HG03025 (cell line): Measurements from ENCODE around the gene L3MBTL3.
A peak's percentile ranks its signal among the peaks of the same experiment; 100 is the strongest.

Experiments
- ATAC-seq: cut with Tn5 transposase; IDR thresholded peaks from one replicate; pipeline ENCODE4 v1.9.1; 2021; ENCODE audit warnings: mild to moderate bottlenecking, moderate library complexity; ENCODE audit not compliant: unreplicated experiment, low FRiP score

Gene L3MBTL3

DNA sequence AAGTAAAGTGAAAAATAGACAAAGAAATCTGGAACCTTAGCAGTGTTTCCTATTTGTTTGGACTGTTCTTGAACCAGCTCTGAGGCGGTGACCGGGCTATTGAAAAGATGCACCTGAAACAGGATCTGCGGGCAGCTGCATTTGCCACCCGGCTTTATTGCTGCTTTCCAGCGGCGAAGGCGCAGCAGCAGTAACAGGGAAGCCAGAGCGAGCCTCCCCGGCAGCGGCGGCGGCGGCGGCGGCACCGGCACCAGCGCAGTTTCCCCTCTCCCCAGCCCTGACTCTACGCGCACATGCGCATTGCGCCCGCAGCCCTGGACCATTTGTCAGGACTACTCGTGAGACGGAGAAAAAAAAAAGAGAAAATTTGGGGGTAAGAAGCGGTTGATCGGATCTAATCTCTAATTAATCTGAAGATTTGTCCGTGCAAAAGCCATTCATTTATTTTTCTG lies at the start of gene L3MBTL3:
Gene L3MBTL3, plus strand, starts transcription at position 290 of the 452 bp plus-strand sequence. CDS start 24,119 bp downstream, outside the sequence.
- peak; percentile 76 for ATAC-seq

DNA sequence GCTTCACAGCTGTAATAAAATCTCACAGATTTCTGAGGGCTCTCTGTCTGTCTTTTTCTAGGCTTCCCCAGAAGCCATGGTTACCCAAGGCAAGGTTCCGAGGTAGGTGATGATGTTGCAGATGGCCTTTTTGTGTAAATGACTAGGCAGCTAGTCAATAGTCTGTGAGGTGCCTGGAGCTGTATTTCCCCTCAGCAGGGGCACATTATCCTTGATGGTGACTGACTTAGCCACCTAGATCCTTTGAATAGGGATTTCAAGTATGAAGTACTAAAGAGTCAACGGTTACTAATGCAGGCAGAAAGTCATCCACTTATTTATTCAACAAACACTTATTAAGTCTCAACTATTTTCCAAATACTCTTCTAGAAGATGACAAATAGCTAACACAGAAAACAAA lies 49.3 kb upstream of the L3MBTL3 start:
- no peak for ATAC-seq

DNA sequence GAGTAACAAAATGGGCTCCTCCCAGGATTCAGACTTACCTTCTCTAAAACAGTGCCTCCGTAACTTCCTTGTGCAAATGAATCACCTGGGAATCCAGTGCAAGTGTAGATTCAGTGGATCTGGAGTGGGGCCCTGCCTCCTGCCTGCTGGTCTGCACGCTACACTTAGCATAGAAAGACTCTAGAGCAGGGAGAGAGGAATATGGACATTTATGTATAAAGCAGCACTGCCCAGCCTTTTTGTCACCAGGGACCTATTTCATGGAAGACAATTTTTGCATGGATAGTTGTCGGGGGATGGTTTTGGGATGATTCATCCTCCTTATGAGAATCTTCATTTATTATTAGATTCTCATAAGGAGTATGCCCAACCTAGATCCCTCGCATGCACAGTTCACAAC lies 42.3 kb upstream of the L3MBTL3 start:
- no peak for ATAC-seq

DNA sequence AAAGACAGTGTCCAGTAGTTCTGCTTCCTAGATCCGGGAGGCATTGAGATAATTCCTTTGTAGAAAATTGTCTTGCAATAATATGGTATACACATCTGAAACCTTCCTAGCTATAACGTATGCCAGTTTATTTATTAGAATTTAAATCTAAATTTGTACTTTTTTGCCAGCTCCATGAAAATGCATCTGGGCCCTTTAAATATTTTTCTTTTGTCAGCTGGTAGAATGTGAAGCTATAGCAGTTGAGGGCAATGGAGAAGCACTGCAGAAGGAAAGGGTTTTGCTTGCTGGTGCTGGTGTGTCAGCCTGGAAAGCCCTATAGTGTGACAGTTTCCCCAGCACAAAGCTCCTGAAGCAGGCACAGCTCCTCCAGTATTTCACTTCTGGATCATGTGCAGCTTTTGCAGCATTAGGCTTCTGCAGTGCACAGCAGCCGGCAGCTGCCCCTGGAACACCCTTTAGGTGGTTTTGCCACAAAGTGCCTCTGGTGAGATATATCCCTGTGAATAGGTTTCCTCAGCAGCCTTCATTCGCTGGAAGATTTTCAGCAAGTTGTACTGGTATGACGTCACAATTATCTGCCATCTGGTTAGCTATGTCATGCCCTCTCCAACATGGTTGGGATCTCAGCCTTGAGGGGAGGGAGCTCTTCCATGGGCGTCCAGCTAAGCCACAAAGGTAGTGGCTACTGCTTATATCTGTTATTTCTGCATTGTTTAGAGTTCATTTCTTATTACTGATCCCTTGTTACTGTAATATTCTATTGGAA lies 40.0 kb upstream of the L3MBTL3 start:
- ATAC-seq, result no peak

DNA sequence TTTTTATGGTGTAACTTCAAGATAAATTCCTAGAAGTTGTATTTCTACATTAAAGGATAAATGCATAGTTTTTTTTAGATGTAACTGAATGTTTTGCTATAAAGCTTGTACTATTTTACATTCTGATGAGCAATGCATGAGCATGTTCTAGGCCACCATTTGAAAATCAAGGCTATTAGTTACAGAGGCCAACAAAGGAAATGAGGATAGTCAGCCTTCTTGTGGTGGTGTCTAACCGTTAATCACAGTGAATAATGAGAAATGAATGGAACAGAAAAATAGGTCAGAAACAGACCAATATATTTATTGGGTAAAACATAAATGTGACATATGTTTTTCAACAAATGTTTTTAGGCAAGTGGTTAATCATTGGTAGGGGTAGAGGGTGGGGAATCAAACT lies 37.6 kb upstream of the L3MBTL3 start:
- ATAC-seq, result no peak

DNA sequence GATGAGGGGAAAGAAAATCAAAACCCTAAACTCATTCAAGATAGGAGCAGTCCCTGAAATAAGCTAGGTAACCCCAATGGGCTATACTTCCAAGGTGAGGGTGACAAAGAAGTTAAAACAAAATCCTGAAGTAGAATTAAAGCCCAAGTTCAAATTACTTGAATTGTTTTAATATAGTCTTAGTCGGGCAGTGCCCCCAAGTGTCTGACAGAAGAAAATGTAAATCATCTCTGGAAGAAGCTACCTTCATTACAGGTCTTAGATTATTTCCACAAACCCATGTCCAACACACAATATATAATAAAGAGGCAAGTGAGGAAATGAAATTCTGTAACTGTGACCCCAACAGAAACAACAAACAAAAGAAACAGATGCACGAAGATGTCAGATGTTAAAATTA lies 36.8 kb upstream of the L3MBTL3 start:
- no peak for ATAC-seq

DNA sequence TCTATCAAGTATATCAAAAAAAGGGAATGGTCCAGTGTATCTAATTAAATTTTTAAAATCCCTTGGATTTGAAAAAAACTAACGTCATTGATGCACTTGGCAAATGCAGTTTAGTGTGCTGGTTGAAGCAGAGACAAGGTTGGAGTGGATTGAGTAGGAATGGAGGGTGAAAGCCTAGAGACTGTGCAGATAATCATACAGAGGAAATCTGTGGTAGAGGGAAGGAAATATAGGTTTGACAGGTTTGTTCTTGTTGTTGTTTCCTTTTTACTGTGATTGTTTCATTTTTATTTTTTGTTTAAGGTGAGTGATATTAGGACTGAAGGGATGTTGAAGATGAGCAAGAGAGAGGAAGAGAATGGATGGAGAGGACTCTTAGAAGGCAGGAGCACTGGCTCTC lies 29.0 kb upstream of the L3MBTL3 start:
- ATAC-seq, result no peak

DNA sequence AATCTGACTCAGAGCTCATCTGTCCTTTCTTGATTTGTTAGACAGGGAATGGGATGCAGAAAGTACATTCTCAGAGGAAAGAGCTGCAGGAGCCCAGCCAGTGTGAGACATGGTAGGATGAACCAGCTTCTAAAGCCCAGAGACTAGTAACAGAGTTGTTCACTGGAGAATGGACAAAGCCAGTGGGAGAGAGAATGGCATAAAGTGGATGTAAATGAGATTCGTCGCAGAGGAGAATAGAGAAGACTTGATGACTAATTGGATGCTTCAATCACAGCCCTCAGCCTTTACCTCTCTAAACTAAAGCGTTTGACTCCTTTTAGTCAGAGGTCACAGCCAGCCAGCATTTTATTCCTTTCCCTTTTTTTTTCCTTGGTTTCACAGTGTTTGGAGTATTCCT lies 25.5 kb upstream of the L3MBTL3 start:
- ATAC-seq, result no peak

DNA sequence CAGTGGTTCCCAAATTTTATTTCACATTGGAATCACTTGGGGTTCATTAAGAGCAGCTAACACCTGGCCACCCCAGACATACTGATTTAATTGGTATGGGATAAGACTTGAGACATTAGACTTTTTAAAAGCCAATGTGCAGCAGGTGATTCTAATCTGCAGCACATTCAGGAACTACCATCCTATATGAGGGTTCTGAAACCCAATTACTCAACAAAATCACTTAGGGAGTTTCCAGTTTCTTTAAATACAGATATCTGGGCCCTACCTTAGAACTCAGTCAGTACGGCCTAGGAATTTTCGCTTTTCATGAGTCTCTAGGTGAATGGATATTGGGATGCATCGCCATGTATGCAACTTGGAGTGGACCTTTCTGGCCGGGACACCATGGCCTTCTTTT lies 24.0 kb upstream of the L3MBTL3 start:
- ATAC-seq, result no peak

DNA sequence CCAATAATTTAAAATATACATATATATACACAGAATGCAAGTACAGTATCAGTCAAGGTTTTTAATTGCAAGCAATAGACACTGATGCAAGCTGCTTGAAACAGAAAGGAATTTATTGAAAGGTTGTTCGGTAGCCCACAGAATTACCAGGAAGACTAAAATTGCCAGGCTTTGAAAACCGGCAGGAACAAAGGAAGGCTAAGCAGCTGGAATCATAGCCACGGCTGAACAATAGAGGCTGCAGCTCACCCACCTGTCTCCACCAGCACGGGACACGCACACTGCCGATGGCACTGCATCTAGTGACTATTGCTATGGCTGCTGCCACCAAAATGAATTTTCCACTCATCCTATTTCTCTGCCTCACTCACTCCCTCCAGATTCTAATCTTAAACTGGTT lies 22.0 kb upstream of the L3MBTL3 start:
- ATAC-seq, result no peak

DNA sequence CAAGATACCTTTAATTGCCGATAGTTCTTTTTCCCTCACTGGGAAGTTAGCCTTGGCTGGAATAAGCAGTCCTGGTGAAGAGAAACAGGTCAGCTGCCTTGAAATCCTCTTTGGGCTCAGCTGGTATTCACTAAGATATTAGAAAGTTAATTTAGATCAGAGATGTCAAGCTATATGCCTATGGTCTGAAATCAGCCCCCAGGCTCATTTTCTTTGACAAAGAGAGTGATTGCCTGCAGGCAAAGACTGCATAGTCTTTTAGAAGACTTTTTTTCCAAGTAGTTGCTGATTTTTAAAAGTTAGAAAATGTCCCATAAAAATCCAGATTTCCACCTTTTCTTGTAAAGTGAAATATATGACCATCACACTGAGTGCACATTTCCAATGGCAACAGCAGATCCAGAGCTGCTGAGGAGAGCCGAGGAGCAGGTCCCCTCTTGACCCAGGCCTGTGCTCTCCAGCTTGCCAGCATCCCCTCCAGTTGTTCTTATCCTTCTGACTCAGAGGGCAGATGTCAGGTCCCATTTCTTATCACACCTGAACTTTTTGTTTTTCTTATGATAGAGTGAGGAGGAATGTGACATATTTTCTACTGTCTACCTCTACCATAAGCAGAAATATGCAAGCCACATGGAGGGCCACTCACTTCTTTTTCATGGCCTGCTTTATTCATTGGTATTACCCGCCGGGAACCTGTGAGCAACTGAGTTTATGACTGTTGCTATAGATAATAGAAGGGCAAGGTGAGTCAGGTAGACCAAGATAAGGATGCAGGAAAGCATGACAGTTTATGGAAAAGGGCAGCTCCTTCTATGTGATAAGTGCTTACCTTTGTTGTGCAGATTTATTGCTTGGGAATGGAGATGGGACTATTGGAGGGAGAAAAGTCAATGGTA lies 17.6 kb upstream of the L3MBTL3 start:
- ATAC-seq, result no peak

DNA sequence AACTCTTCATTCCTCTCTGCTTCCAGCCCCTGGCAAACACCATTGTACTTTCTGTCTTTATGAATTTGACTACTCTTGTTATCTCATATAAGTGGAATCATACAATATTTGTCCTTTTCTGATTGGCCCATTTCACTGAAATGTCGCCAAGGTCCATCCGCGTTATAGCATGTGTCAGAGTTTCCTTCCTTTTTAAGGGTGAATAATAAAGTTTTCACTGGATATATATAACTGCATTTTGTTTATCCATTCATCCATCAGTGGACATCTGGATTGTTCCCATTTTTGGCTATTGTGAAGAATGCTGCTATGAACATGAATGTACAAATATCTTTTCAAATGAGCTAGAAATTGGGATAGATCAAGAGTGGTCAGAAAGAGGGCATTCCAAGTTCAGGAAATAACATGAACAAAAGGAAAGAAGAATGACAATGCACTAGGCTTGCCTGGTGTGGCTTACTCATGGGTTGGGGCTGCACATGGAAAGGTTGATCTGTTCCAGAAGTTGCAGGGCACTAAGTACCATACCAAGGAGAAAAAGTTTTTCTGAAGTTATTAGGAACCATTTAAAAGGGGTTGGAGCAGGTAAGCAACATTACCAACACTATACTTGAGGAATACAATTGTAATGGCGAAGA lies 10.0 kb upstream of the L3MBTL3 start:
- no peak for ATAC-seq

DNA sequence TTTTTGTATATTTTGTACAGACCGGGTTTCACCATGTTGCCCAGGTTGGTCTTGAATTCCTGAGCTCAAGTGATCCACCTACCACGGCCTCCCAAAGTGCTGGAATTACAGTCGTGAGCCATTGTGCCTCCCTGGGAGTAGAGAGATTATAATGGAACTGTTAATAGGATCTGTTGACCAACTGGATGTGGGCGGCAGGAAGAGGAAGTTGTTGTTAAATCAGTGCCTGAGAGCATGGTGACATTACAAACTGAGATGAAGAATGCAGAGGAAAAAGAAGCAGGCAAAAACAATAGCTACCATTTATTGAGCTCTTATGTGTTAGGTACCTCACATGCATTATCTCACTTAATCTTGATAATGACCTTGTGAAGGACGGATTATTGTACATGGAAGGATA lies 9.2 kb upstream of the L3MBTL3 start:
- ATAC-seq, result no peak

DNA sequence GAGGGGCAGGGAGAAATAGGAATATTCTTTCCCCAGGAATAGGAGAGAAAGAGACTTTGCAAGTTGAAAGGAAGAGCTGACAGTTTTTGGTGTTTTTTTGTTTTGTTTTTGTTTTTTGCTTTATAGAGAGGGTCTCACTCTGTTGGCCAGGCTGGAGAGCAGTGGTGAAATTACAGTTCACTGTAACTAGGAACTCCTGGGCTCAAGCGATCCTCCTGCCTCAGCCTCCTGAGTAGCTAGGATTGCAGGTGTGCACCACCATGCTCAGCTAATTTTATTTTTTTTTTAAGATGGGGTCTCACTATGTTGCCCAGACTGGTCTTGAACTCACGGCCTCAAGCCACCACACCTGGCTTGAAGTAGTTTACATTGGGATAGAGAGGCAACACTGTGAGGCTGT lies 8.0 kb upstream of the L3MBTL3 start:
- no peak for ATAC-seq

DNA sequence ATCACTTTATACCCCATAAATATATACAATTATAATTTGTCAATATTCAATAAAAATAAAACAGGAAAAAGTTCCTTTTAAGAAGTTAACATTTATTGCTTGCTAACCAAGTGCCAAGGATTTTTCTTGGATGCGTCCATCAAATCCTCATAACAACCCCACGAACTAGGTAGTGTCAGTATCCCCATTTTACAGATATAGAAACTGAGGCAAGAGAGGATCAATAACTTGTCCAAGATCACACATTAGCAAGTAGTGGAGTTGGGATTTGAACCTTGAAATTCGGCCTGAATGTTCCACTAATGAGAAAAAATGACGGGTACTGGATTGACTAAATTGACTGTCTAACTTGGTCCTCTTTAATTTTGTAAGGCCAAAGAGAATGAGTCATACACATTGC lies 5.7 kb upstream of the L3MBTL3 start:
- ATAC-seq, result no peak

DNA sequence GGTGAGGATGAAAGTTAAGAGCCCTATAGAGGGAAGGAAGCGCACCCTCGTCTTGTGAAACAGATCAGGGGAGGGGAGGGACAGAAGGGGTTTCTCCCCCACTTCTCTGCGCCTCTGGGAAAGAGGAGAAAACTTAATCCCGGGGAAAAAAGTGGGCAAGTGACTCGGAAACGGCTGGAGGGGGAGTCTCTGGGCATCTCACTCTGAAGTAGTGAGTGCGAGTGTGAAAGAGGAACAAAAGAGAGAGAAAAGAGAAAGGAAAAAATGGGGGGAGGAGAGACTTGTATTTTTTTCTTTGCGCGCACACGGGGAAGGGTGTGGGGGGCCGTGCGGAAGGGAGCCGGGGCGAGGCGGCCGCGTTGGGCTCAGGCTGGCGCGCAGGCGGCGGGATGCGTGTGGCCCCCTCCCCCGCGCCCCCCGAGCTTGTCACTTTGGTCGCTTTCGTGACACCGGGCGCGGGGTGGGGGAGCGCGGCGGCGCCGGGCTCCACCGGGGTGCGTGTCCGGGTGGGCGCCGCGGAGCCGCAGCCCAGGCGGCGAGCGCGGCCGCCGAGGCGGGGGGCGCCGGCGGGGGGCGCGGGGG lies 454 bp downstream of the L3MBTL3 start:
- ATAC-seq, result peak; percentile 32

DNA sequence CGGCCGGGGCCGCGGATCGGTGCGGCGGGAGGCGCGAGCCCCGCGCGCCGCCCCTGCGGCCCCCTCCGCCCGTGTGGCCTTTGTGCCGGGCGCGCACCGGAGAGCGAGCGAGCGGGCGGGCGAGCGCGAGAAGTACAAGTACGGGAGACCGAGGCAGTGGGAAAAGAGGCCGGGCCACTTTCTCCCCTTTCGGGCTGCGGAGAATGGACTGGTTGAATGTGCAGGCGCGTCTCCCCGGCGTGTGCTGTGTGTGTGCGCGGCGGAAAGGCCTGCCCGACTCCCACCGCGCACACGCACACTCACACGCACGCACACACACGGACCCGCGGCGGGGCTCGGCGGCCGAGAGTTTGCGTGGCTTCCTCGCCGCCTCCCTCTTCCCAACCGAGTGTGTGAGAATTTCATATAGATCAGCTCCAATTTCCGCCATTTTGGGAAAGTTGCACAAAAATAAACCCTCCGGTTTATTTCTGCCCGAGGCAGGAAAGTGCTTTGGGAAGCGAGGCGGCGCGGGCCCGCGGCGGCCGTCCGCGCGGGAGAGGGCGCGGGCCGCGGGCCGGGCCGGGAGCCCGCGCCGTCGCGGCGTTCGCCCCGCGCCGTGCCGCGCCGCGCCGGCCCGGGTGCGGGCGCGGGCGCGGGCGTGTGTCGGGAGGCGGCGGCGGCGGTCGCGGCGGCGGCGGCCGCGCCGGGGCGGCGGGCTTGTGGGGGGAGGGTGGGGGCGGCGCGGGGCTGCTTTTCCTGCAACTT lies 1.1 kb downstream of the L3MBTL3 start:
- ATAC-seq, result peak; percentile 20

DNA sequence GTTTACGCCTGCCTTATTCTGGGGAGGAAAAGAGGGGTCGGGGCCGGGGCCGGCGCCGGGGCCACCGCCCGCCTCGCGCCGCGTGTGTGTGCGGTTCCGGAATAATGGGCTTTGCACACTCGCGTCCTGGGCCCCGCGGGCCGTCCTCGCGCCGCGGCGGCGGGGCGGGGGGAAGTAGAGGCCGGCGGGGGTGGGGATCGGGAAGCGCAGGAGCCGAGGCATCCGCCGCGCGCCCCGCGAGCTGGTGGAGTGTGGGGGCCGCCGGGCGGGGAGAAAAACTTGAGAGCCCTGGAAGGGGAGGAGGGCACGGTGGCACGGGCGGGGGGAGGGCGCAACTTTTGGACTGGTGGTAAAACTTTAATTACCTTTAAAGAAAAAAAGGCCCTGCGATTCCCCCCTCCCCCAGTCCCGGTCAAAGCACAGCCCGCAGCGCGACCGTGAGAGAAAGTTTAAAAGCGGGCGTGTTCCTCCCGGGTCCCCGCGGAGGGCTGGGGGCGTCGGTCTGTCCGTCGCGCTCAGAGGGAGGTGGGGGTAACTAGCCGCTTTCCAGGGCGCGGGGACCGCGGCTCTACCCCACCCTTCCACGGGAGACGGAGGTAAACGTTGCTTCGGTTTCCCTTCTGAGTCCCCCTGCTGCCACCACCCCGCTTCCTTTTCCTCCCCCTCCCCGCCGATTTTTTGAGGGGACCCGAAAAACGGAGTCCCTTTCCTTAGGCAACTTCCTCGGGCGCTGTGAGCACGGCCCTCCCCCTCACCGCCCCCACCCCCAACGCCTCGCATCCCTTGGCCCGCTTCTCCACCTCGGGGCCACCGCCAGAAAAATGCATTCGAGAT lies 1.9 kb downstream of the L3MBTL3 start:
- ATAC-seq, result no peak

DNA sequence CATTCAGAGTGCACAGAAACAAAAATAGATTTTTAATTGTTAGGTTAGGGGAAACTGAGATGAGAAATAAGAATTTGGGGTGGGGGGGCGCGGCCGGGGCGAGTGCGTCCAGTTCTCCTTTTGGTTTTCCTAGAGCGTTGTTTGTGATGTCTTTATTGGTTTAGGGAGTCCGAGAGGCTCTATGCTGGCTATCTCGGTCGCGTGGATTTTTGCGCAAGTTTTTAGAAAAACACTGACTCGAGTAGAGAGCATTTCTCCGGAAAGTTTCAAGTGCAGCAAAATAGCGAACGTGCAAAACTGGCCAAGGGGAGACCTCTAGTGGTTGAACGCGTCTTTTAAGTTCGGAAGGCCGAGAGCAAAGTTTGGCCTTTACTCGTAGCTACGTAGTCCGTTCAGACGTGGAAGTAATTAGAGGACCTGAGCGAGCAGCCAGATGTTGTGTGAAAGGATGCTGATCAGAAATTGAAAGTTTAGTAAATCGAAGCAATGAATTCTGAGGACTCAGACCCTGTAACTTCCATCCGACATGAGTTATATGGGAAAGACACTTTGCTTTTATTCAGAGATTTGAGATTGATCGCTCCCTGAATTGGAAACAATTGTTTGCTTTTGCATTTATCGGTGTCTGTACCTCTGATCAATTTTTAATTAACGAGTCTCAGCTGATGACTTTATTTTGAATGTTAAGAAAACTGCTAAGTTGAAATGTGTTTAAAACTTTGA lies 2.7 kb downstream of the L3MBTL3 start:
- peak; percentile 46 for ATAC-seq
